GM12864 (cell line): ENCODE results near the gene NTF4.
"Not testable (repeated sequence)": the region's sequence is repeated elsewhere in the genome, so short reads cannot be mapped to it uniquely, and the experiment has no call there.

Experiments used
- DNase-seq: peaks from one replicate; pipeline ENCODE4 v3.0.0-alpha.2; 2011; ENCODE audit warnings: low read depth
- H3K4me3 ChIP-seq: 2 replicates; pipeline ENCODE4 v1.5.1; 2011; ENCODE audit warnings: mild to moderate bottlenecking, low read depth, low read length, control low read depth
- CTCF ChIP-seq: IDR thresholded peaks from 2 replicates; pipeline ENCODE4 v1.5.1; 2011; ENCODE audit warnings: low read depth, mild to moderate bottlenecking, moderate library complexity, low read length, control low read depth, inconsistent platforms; ENCODE audit errors: missing control alignments

NTF4 gene

GRCh38 chr19:49074869-49075268, 10.3 kb upstream of the NTF4 start:
- peak; percentile 63 for TF ChIP-seq CTCF

GRCh38 chr19:49073514-49074378, 9.1 kb upstream of the NTF4 start:
- TF ChIP-seq CTCF: peak; percentile 41
- DNase-seq: no peak
- H3K4me3 ChIP-seq: no peak overlapping the region

More at GRCh38 chr19:49074869-49075268, 10.3 kb upstream of the NTF4 start:
- not testable (repeated sequence) for DNase-seq, H3K4me3 ChIP-seq

GRCh38 chr19:49071860-49072547, 7.4 kb upstream of the NTF4 start:
- no peak for DNase-seq
- H3K4me3 ChIP-seq: no peak overlapping the region
- no peak for TF ChIP-seq CTCF

GRCh38 chr19:49070416-49070815, 5.8 kb upstream of the NTF4 start:
- no peak for DNase-seq
- no peak overlapping the region for H3K4me3 ChIP-seq
- no peak for TF ChIP-seq CTCF

- TF ChIP-seq CTCF: no peak
These were observed 4.4 kb upstream of the NTF4 start for GRCh38 chr19:49069026-49069425.

GRCh38 chr19:49067554-49067953, 2.9 kb upstream of the NTF4 start:
- no peak overlapping the region for H3K4me3 ChIP-seq
- TF ChIP-seq CTCF: no peak
- DNase-seq: no peak

More at GRCh38 chr19:49069026-49069425, 4.4 kb upstream of the NTF4 start:
- H3K4me3 ChIP-seq: no peak overlapping the region
- DNase-seq: no peak
